OCI-LY1 (cell line): Measurements from ENCODE around the gene WDFY4.

Source experiments
- H2AFZ ChIP-seq: fragments of 200-600 bp; sonication (generic), shearing (Covaris generic); 2 replicates; pipeline ENCODE4 v1.6.0; 2014; ENCODE audit warnings: antibody characterized with exemption, mild to moderate bottlenecking, low read length
- H3F3A ChIP-seq: fragments of 200-600 bp; sonication (generic), shearing (Covaris generic); 2 replicates; pipeline ENCODE4 v1.6.0; 2014; ENCODE audit warnings: mild to moderate bottlenecking, antibody characterized with exemption, low read length, moderate library complexity; ENCODE audit not compliant: insufficient read depth
- H3K27ac ChIP-seq: fragments of 200-600 bp; sonication (generic); 2 replicates; pipeline ENCODE4 v1.5.1; 2014; ENCODE audit warnings: low read length, mixed run types, mild to moderate bottlenecking, low read depth; ENCODE audit not compliant: poor library complexity, severe bottlenecking
- H3K27me3 ChIP-seq: fragments of 200-600 bp; sonication (generic); 2 replicates; pipeline ENCODE4 v1.6.0; 2014; ENCODE audit warnings: antibody characterized with exemption, mild to moderate bottlenecking, low read length, moderate library complexity; ENCODE audit not compliant: insufficient read depth
- H3K36me3 ChIP-seq: fragments of 200-600 bp; sonication (generic); 2 replicates; pipeline ENCODE4 v1.6.1; 2014; ENCODE audit warnings: mild to moderate bottlenecking, antibody characterized with exemption, low read length, moderate library complexity, mixed read lengths; ENCODE audit not compliant: insufficient read depth
- H3K4me1 ChIP-seq: fragments of 200-600 bp; sonication (generic); 2 replicates; pipeline ENCODE4 v1.5.1; 2014; ENCODE audit warnings: mild to moderate bottlenecking, low read length, moderate library complexity; ENCODE audit not compliant: insufficient read depth, severe bottlenecking
- H3K4me2 ChIP-seq: fragments of 200-600 bp; sonication (generic), shearing (Covaris generic); 2 replicates; pipeline ENCODE4 v1.6.1; 2014; ENCODE audit warnings: low read length
- H3K4me3 ChIP-seq: fragments of 200-600 bp; sonication (generic); 2 replicates; pipeline ENCODE4 v1.5.1; 2014; ENCODE audit warnings: low read length, low read depth, mild to moderate bottlenecking, mixed read lengths; ENCODE audit not compliant: poor library complexity, severe bottlenecking
- H3K79me2 ChIP-seq: fragments of 200-600 bp; shearing (Covaris generic); 2 replicates; pipeline ENCODE4 v1.6.1; 2016; ENCODE audit warnings: mixed run types, low read length, mixed read lengths; ENCODE audit not compliant: insufficient read depth
- H3K9ac ChIP-seq: fragments of 200-600 bp; sonication (generic), shearing (Covaris generic); 2 replicates; pipeline ENCODE4 v1.6.1; 2014; ENCODE audit warnings: mild to moderate bottlenecking, low read length, mixed read lengths
- H3K9me2 ChIP-seq: fragments of 200-600 bp; sonication (generic), shearing (Covaris generic); 2 replicates; pipeline ENCODE4 v1.6.1; 2014; ENCODE audit warnings: low read depth, mild to moderate bottlenecking, low read length, mixed read lengths
- H3K9me3 ChIP-seq: fragments of 200-600 bp; shearing (Covaris generic); 2 replicates; pipeline ENCODE4 v1.6.1; 2014; ENCODE audit warnings: low read length, mixed read lengths
- H4K20me1 ChIP-seq: fragments of 200-600 bp; sonication (generic), shearing (Covaris generic); 2 replicates; pipeline ENCODE4 v1.6.0; 2016; ENCODE audit warnings: mild to moderate bottlenecking, low read length; ENCODE audit not compliant: insufficient read depth
- CTCF ChIP-seq: fragments of 200-600 bp; sonication (generic), shearing (Covaris generic); IDR thresholded peaks from 2 replicates; pipeline ENCODE4 v1.5.1; 2017; ENCODE audit warnings: mild to moderate bottlenecking, antibody characterized with exemption, low read length, moderate library complexity, mixed read lengths
- EZH2 ChIP-seq: fragments of 200-600 bp; sonication (generic), shearing (Covaris generic); IDR thresholded peaks from 2 replicates; pipeline ENCODE4 v1.8.0; 2017; ENCODE audit warnings: borderline replicate concordance, mixed run types, mild to moderate bottlenecking, antibody characterized with exemption, low read length, moderate library complexity, mixed read lengths

Gene WDFY4

GRCh38 chr10:48722153-48723145 lies 37.8 kb downstream of the WDFY4 start:
- Histone ChIP-seq H3K9ac (no peak overlapping the region), H3K36me3 (peaks cover 90% of the 10 kb centered on the region), H3K4me1 (no peaks in the 10 kb centered on the region), H3K9me2 (no peaks in the 10 kb centered on the region), H3F3A (no peaks in the 10 kb centered on the region), H3K9me3 (no peaks in the 10 kb centered on the region), H3K27ac (no peak overlapping the region), H3K79me2 (0 out of 2 replicates have a peak, but pooled peaks cover 7% of the 10 kb centered on the region), H3K27me3 (no peaks in the 10 kb centered on the region), H3K4me2 (no peak overlapping the region), H3K4me3 (no peak overlapping the region), H2AFZ (no peak overlapping the region), H4K20me1 (no peaks in the 10 kb centered on the region)
- no peak for TF ChIP-seq EZH2
- no peak for TF ChIP-seq CTCF

- H3F3A ChIP-seq = no peaks in the 10 kb centered on the region
Observed at GRCh38 chr10:48724127-48724526, 39.5 kb downstream of the WDFY4 start.

DNA sequence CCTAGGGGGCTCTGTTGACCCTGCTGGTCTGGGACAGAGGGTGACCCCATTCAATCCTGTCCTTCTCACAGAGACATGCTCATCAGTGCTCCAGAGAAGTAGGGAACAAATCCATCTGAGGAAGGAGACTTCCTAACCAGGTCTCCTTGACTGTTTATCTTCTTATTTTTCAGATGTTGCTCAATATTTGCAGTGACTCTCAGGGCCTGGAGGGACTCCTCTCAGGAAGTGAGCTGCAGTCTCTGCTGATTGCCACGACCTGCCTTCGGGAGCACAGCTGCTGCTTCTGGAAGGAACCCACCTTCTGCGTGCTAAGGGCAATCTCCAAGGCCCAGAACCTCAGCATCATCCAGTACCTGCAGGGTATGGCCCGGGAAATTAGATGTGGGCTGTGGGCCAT lies 41.0 kb downstream of the WDFY4 start:
- no peak overlapping the region for H3K4me2 ChIP-seq
- no peak overlapping the region for H3K27ac ChIP-seq
- no peak overlapping the region for H2AFZ ChIP-seq
- peaks cover 98% of the 10 kb centered on the region for H3K36me3 ChIP-seq
- H3F3A ChIP-seq = no peaks in the 10 kb centered on the region
- no peak for TF ChIP-seq CTCF
- no peak for TF ChIP-seq EZH2
- no peaks in the 10 kb centered on the region for H3K9me3 ChIP-seq
- H3K9me2 ChIP-seq = no peaks in the 10 kb centered on the region
- H3K4me1 ChIP-seq = no peaks in the 10 kb centered on the region
- no peaks in the 10 kb centered on the region for H3K27me3 ChIP-seq
- no peaks in the 10 kb centered on the region for H3K79me2 ChIP-seq
- no peak overlapping the region for H3K9ac ChIP-seq
- no peaks in the 10 kb centered on the region for H4K20me1 ChIP-seq
- H3K4me3 ChIP-seq = no peak overlapping the region

More at GRCh38 chr10:48724127-48724526, 39.5 kb downstream of the WDFY4 start:
- H3K9me2 ChIP-seq = no peaks in the 10 kb centered on the region
- no peaks in the 10 kb centered on the region for H3K4me1 ChIP-seq
- no peak overlapping the region for H3K27ac ChIP-seq
- H3K9ac ChIP-seq = no peak overlapping the region
- H4K20me1 ChIP-seq = no peaks in the 10 kb centered on the region
- no peak overlapping the region for H3K4me2 ChIP-seq
- no peaks in the 10 kb centered on the region for H3K79me2 ChIP-seq
- H3K36me3 ChIP-seq = peaks cover 96% of the 10 kb centered on the region
- no peak overlapping the region for H2AFZ ChIP-seq
- H3K4me3 ChIP-seq = no peak overlapping the region
- TF ChIP-seq EZH2 = no peak
- TF ChIP-seq CTCF = no peak
- H3K9me3 ChIP-seq = no peaks in the 10 kb centered on the region
- H3K27me3 ChIP-seq = no peaks in the 10 kb centered on the region
